Measurements from ENCODE around the gene LCORL.

DNA sequence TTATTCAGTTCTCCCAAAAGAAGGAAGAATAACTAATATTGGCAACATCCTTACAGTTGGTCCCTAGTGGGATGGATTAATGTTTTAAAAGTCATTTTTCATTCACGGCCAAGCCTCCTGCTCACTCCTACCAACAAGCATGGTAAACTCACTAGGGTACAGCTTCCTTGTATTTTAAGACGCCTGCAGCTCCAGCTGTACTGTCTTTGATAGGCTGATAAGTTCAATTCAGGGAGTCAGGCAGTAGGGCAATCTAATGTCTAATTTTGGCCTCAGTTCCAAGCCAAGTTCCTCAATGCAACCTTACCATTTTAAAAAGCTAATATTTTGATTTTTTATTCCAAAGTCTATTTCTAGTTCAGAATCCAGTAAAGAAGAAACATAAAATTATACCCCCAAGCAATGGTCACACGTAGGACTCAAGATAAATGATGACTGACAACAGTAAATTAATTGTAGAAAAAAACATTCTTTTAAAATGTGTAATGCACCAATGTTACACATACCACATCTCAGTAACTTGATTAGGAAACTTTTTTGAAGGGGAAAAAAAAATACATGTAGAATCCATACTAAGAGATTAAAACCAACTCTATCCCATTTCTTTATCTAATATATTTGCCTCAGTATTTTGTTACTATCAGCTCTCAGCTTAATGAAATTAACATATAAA, 9.3 kb downstream of the LCORL start:
- TF ChIP-seq MYC (IDR thresholded peaks at IDR 0.05; ENCODE audit: low read depth, low read length) (no peak), JUN (IDR thresholded peaks at IDR 0.05; ENCODE audit: borderline replicate concordance, insufficient read depth, insufficient read length, low read depth) (no peak)

All from endothelial cell of umbilical vein (primary cell).